G401.6 (cell line): ENCODE results near the gene WDR87.
"Not testable (repeated sequence)": the region's sequence is repeated elsewhere in the genome, so short reads cannot be mapped to it uniquely, and the experiment has no call there.

Source experiments
- FAIRE-seq: peaks from 2 replicates; lab custom pipeline; 2012; peaks lifted over from hg19 to GRCh38; lab: Jason Lieb, UNC

WDR87 gene

GRCh38 chr19:37930416-37930815 lies 24.0 kb upstream of the WDR87 start:
- no peak for FAIRE-seq

- FAIRE-seq: no peak
Measured at GRCh38 chr19:37929355-37929923, 23.0 kb upstream of the WDR87 start.

GRCh38 chr19:37928527-37929286 lies 22.3 kb upstream of the WDR87 start:
- no peak for FAIRE-seq

GRCh38 chr19:37926711-37927110 lies 20.3 kb upstream of the WDR87 start:
- FAIRE-seq: no peak

- no peak for FAIRE-seq
Measured at GRCh38 chr19:37926255-37926654, 19.9 kb upstream of the WDR87 start.

GRCh38 chr19:37925212-37925611 lies 18.8 kb upstream of the WDR87 start:
- no peak for FAIRE-seq

GRCh38 chr19:37924573-37924972 lies 18.2 kb upstream of the WDR87 start:
- FAIRE-seq: not testable (repeated sequence)

- no peak for FAIRE-seq
Measured at GRCh38 chr19:37920591-37921450, 14.4 kb upstream of the WDR87 start.

GRCh38 chr19:37914908-37915307 lies 8.5 kb upstream of the WDR87 start:
- no peak for FAIRE-seq

GRCh38 chr19:37909661-37910199 lies 3.3 kb upstream of the WDR87 start:
- FAIRE-seq: no peak

GRCh38 chr19:37907735-37908455 lies 1.5 kb upstream of the WDR87 start:
- FAIRE-seq: no peak

GRCh38 chr19:37906869-37907734 lies 708 bp upstream of the WDR87 start, which contains the start of gene SIPA1L3:
TSS of gene SIPA1L3 (plus strand) at chr19:37907208. CDS start at chr19:38081566, 174,358 bp downstream.
- peak; percentile 90 for FAIRE-seq

- no peak for FAIRE-seq
Measured at GRCh38 chr19:37903096-37903495, 3.3 kb downstream of the WDR87 start.

GRCh38 chr19:37902668-37903067 lies 3.7 kb downstream of the WDR87 start:
- FAIRE-seq: peak; percentile 78

- FAIRE-seq: no peak
Measured at GRCh38 chr19:37899966-37900365, 6.4 kb downstream of the WDR87 start.

- no peak for FAIRE-seq
Measured at GRCh38 chr19:37899453-37899852, 6.9 kb downstream of the WDR87 start.

GRCh38 chr19:37896180-37896579 lies 10.2 kb downstream of the WDR87 start:
- no peak for FAIRE-seq

GRCh38 chr19:37893845-37894575 lies 12.4 kb downstream of the WDR87 start:
- FAIRE-seq: no peak

GRCh38 chr19:37886571-37886970 lies 19.8 kb downstream of the WDR87 start:
- FAIRE-seq: no peak

GRCh38 chr19:37885392-37885791 lies 21.0 kb downstream of the WDR87 start:
- no peak for FAIRE-seq
